HepG2 (cell line): Measurements from ENCODE around the gene KCNJ14. TPM values are rescaled to one million over a fixed set of nuclear protein-coding genes. Genes with fewer than 3 reads are reported as not detected.
A peak's percentile ranks its signal among the peaks of the same experiment; 100 is the strongest.

Experiments
- ATAC-seq: fragments of 200-7000 bp; cut with Tn5 transposase; 3 replicates; pipeline ENCODE4 v1.9.1; 2020; ENCODE audit warnings: mild to moderate bottlenecking, moderate library complexity
- BruUV-seq: library from RNA; stranded (reverse); fragments of 400-500 nt; replicated peaks from 2 replicates; lab custom pipeline; 2021; lab: Mats Ljungman, UMichigan
- CTCF ChIA-PET: fragments of 300-600 bp; formaldehyde crosslinking; extraction: SDS; loops from one replicate; lab custom pipeline; 2021; ENCODE audit warnings: low total read pairs, inconsistent platforms, low intra/inter-chr PET ratio; lab: Yijun Ruan, JAX
- POLR2A ChIA-PET: fragments of 350-600 bp; sonication (Branson Sonifier 250); formaldehyde crosslinking; loops from one replicate; lab custom pipeline; 2020; ENCODE audit warnings: antibody characterized with exemption, inconsistent platforms; lab: Yijun Ruan, JAX
- DNase-seq: peaks from one replicate; pipeline ENCODE4 v3.0.0-alpha.2; 2015; ENCODE audit warnings: low spot score
- FAIRE-seq: peaks from 3 replicates; lab custom pipeline; 2011; peaks lifted over from hg19 to GRCh38; lab: Jason Lieb, UNC
- H2AFZ ChIP-seq: one replicate; pipeline ENCODE4 v1.6.1; 2011; ENCODE audit warnings: low read length, inconsistent platforms
- H3K27ac ChIP-seq: fragments of 300-600 bp; 3 replicates; pipeline ENCODE4 v1.8.0; 2011; ENCODE audit warnings: mixed run types, mild to moderate bottlenecking, mixed read lengths, low read length, inconsistent platforms; ENCODE audit not compliant: insufficient read depth; ENCODE audit errors: extremely low read length
- H3K27me3 ChIP-seq, 2 experiments: fragments of 200-600 bp in 1 of 2; 2 replicates in 1 of 2; 3 replicates in 1 of 2; pipeline versions ENCODE4 v1.6.0 to v1.8.0; 2011; ENCODE audit warnings: low read length in 2 of 2, mild to moderate bottlenecking in 2 of 2, moderate library complexity in 2 of 2, inconsistent platforms in 1 of 2; ENCODE audit not compliant: insufficient read depth in 2 of 2, control insufficient read depth in 1 of 2
- H3K36me3 ChIP-seq, 2 experiments: fragments of 200-600 bp in 1 of 2; replicated peaks in 1 of 2; 2 replicates in 1 of 2; 3 replicates in 1 of 2; pipeline versions ENCODE4 v1.5.1 to v1.8.0; 2011; ENCODE audit warnings: low read length in 2 of 2, inconsistent platforms in 1 of 2; ENCODE audit not compliant: insufficient read depth in 2 of 2, control insufficient read depth in 1 of 2
- H3K4me1 ChIP-seq: 2 replicates; pipeline ENCODE4 v1.5.1; 2012; ENCODE audit warnings: low read length, inconsistent platforms; ENCODE audit not compliant: insufficient read depth
- H3K4me2 ChIP-seq: 2 replicates; pipeline ENCODE4 v1.6.0; 2011; ENCODE audit warnings: low read depth, low read length, inconsistent platforms
- H3K4me3 ChIP-seq, 3 experiments: fragments of 200-600 bp in 1 of 3; sonication (generic), shearing (Covaris generic) in 1 of 3; replicated peaks in 1 of 3; 2 replicates each; pipeline ENCODE4 v1.5.1; 2011 to 2016; ENCODE audit warnings: low read length in 3 of 3, inconsistent platforms in 2 of 3, low read depth in 2 of 3, mild to moderate bottlenecking in 2 of 3, control low read depth in 1 of 3, mixed read lengths in 1 of 3; ENCODE audit not compliant: insufficient read depth in 1 of 3
- H3K79me2 ChIP-seq: one replicate; pipeline ENCODE4 v1.6.1; 2011; ENCODE audit warnings: low read length, inconsistent platforms; ENCODE audit not compliant: insufficient read depth
- H3K9ac ChIP-seq: 2 replicates; pipeline ENCODE4 v1.6.0; 2011; ENCODE audit warnings: mild to moderate bottlenecking, low read depth, low read length, inconsistent platforms; ENCODE audit not compliant: insufficient read depth
- H3K9me3 ChIP-seq: 2 replicates; pipeline ENCODE4 v1.5.1; 2012; ENCODE audit warnings: mild to moderate bottlenecking, low read length
- H4K20me1 ChIP-seq: 2 replicates; pipeline ENCODE4 v1.6.0; 2011; ENCODE audit warnings: inconsistent platforms, mild to moderate bottlenecking, low read length, moderate library complexity; ENCODE audit not compliant: insufficient read depth
- GMEB1 ChIP-seq: sonication (generic); formaldehyde crosslinking; IDR thresholded peaks from 2 replicates; pipeline ENCODE4 v1.5.1; 2020; ENCODE audit warnings: missing genetic modification reagents, mild to moderate bottlenecking, borderline replicate concordance
- HNRNPL ChIP-seq: fragments of 200-400 bp; formaldehyde crosslinking; IDR thresholded peaks from 2 replicates; pipeline ENCODE4 v1.6.1; 2017; ENCODE audit warnings: mild to moderate bottlenecking, low read depth, low read length
- JUNB ChIP-seq: sonication (generic); formaldehyde crosslinking; IDR thresholded peaks from 2 replicates; pipeline ENCODE4 v1.8.0; 2022; ENCODE audit warnings: missing genetic modification reagents, mild to moderate bottlenecking, borderline replicate concordance
- LBX2 ChIP-seq: sonication (generic); formaldehyde crosslinking; IDR thresholded peaks from 2 replicates; pipeline ENCODE4 v1.5.0; 2020; ENCODE audit warnings: missing genetic modification reagents, mild to moderate bottlenecking, borderline replicate concordance
- RFXAP ChIP-seq: sonication (generic); formaldehyde crosslinking; IDR thresholded peaks from 2 replicates; pipeline ENCODE4 v1.4.0; 2020; ENCODE audit warnings: missing genetic modification reagents, borderline replicate concordance
- SETDB1 ChIP-seq: sonication (generic); formaldehyde crosslinking; IDR thresholded peaks from 2 replicates; pipeline ENCODE4 v1.5.1; 2020; ENCODE audit warnings: missing genetic modification reagents, mild to moderate bottlenecking, borderline replicate concordance
- TAF15 ChIP-seq: fragments of 200-400 bp; formaldehyde crosslinking; IDR thresholded peaks from one replicate; pipeline ENCODE4 v1.6.1; 2018; ENCODE audit warnings: mild to moderate bottlenecking, low read depth, low read length; ENCODE audit not compliant: poor library complexity, severe bottlenecking
- TBX2 ChIP-seq: sonication (generic); formaldehyde crosslinking; IDR thresholded peaks from 2 replicates; pipeline ENCODE4 v1.5.0; 2020; ENCODE audit warnings: missing genetic modification reagents, mild to moderate bottlenecking, borderline replicate concordance
- ZKSCAN8 ChIP-seq: IDR thresholded peaks from 2 replicates; pipeline ENCODE4 v1.6.1; 2016; ENCODE audit warnings: borderline replicate concordance, missing genetic modification reagents, missing compliant biosample characterization
- ZNF326 ChIP-seq: sonication (generic); formaldehyde crosslinking; IDR thresholded peaks from 2 replicates; pipeline ENCODE4 v1.4.0; 2020; ENCODE audit warnings: missing genetic modification reagents, borderline replicate concordance
- ZNF704 ChIP-seq: sonication (generic); formaldehyde crosslinking; IDR thresholded peaks from 2 replicates; pipeline ENCODE4 v1.8.1; 2023; ENCODE audit warnings: mild to moderate bottlenecking, inconsistent platforms, moderate library complexity, missing genetic modification reagents, borderline replicate concordance
- ZNF773 ChIP-seq: sonication (generic); formaldehyde crosslinking; IDR thresholded peaks from 2 replicates; pipeline ENCODE4 v1.4.0; 2020; ENCODE audit warnings: missing genetic modification reagents, borderline replicate concordance
- WGBS: methylation state at CpG from one replicate; pipeline ENCODE4 v1.1.6; 2017; ENCODE audit warnings: low lambda C conversion rate; 5-methylcytosine and 5-hydroxymethylcytosine counted together
- in situ Hi-C: cut with HindIII; loops from 2 replicates; pipeline ENCODE4 v1.10.0; 2017; ENCODE audit warnings: low pct_unique_long_range_greater_than_20kb; ENCODE audit not compliant: extremely low pct_ligation_motif_present
- intact Hi-C: fragments of 100-400 bp; cut with micrococcal nuclease; formaldehyde crosslinking; loops from one replicate; pipeline ENCODE4 v1.10.0; 2022; ENCODE audit not compliant: unreplicated experiment
- polyA plus RNA-seq, 8 experiments: library from polyadenylated mRNA; depleted of rRNA in 3 of 8; stranded (reverse) in 7 of 8; unstranded in 1 of 8; fragments of >200 nt; fragmentation: Illumina TruSeq in 4 of 8; extraction: Trizol in 4 of 8; gene quantifications; 2 replicates each; pipeline versions ENCODE4 v1.2.1 to v1.2.3, GENCODE V29; 2011 to 2016; ENCODE audit warnings: low read depth in 4 of 8, missing spikeins in 1 of 8, mixed read lengths in 1 of 8; ENCODE audit not compliant: insufficient read depth in 1 of 8
- total RNA-seq, 5 experiments: library from RNA; depleted of rRNA; stranded (reverse); fragments of >200 nt; fragmentation: Illumina TruSeq; extraction: Trizol; gene quantifications; 2 replicates each; pipeline ENCODE4 v1.2.3, GENCODE V29; 2016; ENCODE audit warnings: low read depth in 1 of 5
- TF ChIP-seq, protein P1 (sequence below): sonication (generic); formaldehyde crosslinking; IDR thresholded peaks from 2 replicates; pipeline ENCODE4 v1.8.1; 2022; ENCODE audit warnings: mild to moderate bottlenecking, missing genetic modification reagents
- TF ChIP-seq, protein P2 (sequence below): IDR thresholded peaks from 2 replicates; pipeline ENCODE4 v1.6.1; 2016; ENCODE audit warnings: mild to moderate bottlenecking, missing biosample characterization, missing genetic modification reagents

KCNJ14 gene
- total and polyA plus RNA-seq, 2 of the 13 experiments (the other 11 are each of a cell fraction or from before 2014, with no cell fraction given), result 0.20 to 0.51 TPM

GRCh38 chr19:48487948-48488347 is 32.6 kb downstream of the KCNJ14 start:
- peak; percentile 37 for DNase-seq
- Histone ChIP-seq H2AFZ (no peak overlapping the region), H3K4me1 (peaks cover 44% of the 10 kb centered on the region), H3K27ac (no peak overlapping the region), H3K36me3 (no peaks in the 10 kb centered on the region), H3K9me3 (no peaks in the 10 kb centered on the region), H3K4me3 (peak overlapping the region in 1 of 3 experiments; percentile 27; a peak in 1 of 6 replicates), H3K27me3 (no peaks in the 10 kb centered on the region), H3K9ac (no peak overlapping the region; the same call in 1 of the 2 replicates), H3K4me2 (peak overlapping the region; percentile 67), H3K79me2 (no peaks in the 10 kb centered on the region), H4K20me1 (no peaks in the 10 kb centered on the region)
- 20% methylated on average over 1 of the region's 8 CpGs for WGBS
- FAIRE-seq, result no peak
- in situ Hi-C loops, result no loop called here
- ChIA-PET POLR2A (interaction anchor here (0.6 to 2.1 kb wide), 9 partner anchors 9 to 131 kb away, joined by 3 to 11 read pairs (median 6); partner anchors contain the start of genes RPL18, SPHK2, SYNGR4 and TMEM143), CTCF (interaction anchor here (1.5 kb wide), 1 partner anchor 96 kb away, joined by 6 read pairs; no protein-coding TSS in a partner anchor)
- BruUV-seq, result no TSS peak
- intact Hi-C loops, result no loop called here
- peak; percentile 12 for ATAC-seq
- TF ChIP-seq RFXAP (no peak), ZKSCAN8 (CRISPR knock-in tag) (no peak), HNRNPL (0 out of 2 replicates have a peak, but pooled peaks have one; percentile 59), TAF15 (no peak), ZNF704 (CRISPR knock-in tag) (no peak), LBX2 (CRISPR knock-in tag) (no peak), SETDB1 (CRISPR knock-in tag) (no peak), GMEB1 (CRISPR knock-in tag) (no peak), ZNF773 (CRISPR knock-in tag) (no peak), TBX2 (0 out of 2 replicates have a peak, but pooled peaks have one; percentile 22), JUNB (CRISPR knock-in tag) (no peak), ZNF326 (CRISPR knock-in tag) (no peak)
- TF ChIP-seq, protein P1, sequence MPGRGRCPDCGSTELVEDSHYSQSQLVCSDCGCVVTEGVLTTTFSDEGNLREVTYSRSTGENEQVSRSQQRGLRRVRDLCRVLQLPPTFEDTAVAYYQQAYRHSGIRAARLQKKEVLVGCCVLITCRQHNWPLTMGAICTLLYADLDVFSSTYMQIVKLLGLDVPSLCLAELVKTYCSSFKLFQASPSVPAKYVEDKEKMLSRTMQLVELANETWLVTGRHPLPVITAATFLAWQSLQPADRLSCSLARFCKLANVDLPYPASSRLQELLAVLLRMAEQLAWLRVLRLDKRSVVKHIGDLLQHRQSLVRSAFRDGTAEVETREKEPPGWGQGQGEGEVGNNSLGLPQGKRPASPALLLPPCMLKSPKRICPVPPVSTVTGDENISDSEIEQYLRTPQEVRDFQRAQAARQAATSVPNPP (CRISPR knock-in tag), result no peak
- TF ChIP-seq, protein P2, sequence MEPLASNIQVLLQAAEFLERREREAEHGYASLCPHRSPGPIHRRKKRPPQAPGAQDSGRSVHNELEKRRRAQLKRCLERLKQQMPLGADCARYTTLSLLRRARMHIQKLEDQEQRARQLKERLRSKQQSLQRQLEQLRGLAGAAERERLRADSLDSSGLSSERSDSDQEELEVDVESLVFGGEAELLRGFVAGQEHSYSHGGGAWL (CRISPR knock-in tag), result no peak
